Liver (tissue), 9 donors: Measurements from ENCODE around the gene ABCB6. TPM values are rescaled to one million over a fixed set of nuclear protein-coding genes. Genes with fewer than 3 reads are reported as not detected.

Experiments
- DNase-seq: peaks from one replicate; pipeline ENCODE4 v3.0.0-alpha.2; 2017; ENCODE audit warnings: low spot score
- H3K27ac ChIP-seq, 2 donors: one replicate each; pipeline ENCODE4 v1.7.0; 2013; ENCODE audit warnings: inconsistent platforms in 2 of 2, low read length in 2 of 2, control low read depth in 1 of 2, low read depth in 1 of 2, mild to moderate bottlenecking in 1 of 2
- H3K27me3 ChIP-seq, 4 donors: one replicate each; pipeline versions ENCODE4 v1.6.1 to v1.7.0; 2013; ENCODE audit warnings: low read length in 3 of 4, inconsistent platforms in 1 of 4, mild to moderate bottlenecking in 1 of 4, moderate library complexity in 1 of 4; ENCODE audit not compliant: control insufficient read depth in 4 of 4, insufficient read depth in 4 of 4
- H3K36me3 ChIP-seq, 4 donors: one replicate each; pipeline versions ENCODE4 v1.6.1 to v1.7.0; 2013; ENCODE audit warnings: low read length in 3 of 4, mild to moderate bottlenecking in 3 of 4, low read depth in 1 of 4, moderate library complexity in 1 of 4; ENCODE audit not compliant: control insufficient read depth in 4 of 4, insufficient read depth in 3 of 4
- H3K4me1 ChIP-seq, 4 donors: one replicate each; pipeline versions ENCODE4 v1.6.1 to v1.7.0; 2013; ENCODE audit warnings: low read length in 3 of 4, mild to moderate bottlenecking in 3 of 4, moderate library complexity in 1 of 4; ENCODE audit not compliant: control insufficient read depth in 4 of 4, insufficient read depth in 4 of 4
- H3K4me3 ChIP-seq, 3 donors: one replicate each; pipeline versions ENCODE4 v1.6.1 to v1.7.0; 2013; ENCODE audit warnings: low read length in 3 of 3, control low read depth in 1 of 3, low read depth in 1 of 3, mild to moderate bottlenecking in 1 of 3
- H3K9ac ChIP-seq, 2 donors: one replicate each; pipeline ENCODE4 v1.7.0; 2013; ENCODE audit warnings: low read length in 2 of 2, mild to moderate bottlenecking in 2 of 2, moderate library complexity in 2 of 2, control low read depth in 1 of 2, low read depth in 1 of 2
- H3K9me3 ChIP-seq, 4 donors: one replicate each; pipeline versions ENCODE4 v1.6.1 to v1.7.0; 2013; ENCODE audit warnings: low read length in 3 of 4; ENCODE audit not compliant: control insufficient read depth in 4 of 4
- EGR1 ChIP-seq, 2 donors: IDR thresholded peaks; 2 replicates each; pipeline ENCODE4 v1.6.1; 2016 to 2018; ENCODE audit warnings: antibody characterized with exemption in 2 of 2, low read depth in 2 of 2
- FOXA1 ChIP-seq: IDR thresholded peaks from 2 replicates; pipeline ENCODE4 v1.6.1; 2016; ENCODE audit warnings: antibody characterized with exemption
- FOXA2 ChIP-seq: IDR thresholded peaks from 2 replicates; pipeline ENCODE4 v1.6.1; 2016; ENCODE audit warnings: antibody characterized with exemption
- GABPA ChIP-seq, 2 donors: IDR thresholded peaks in 1 of 2; conservative IDR thresholded peaks in 1 of 2; 2 replicates each; pipeline ENCODE4 v1.6.1; 2016; ENCODE audit warnings: antibody characterized with exemption in 2 of 2, mild to moderate bottlenecking in 1 of 2, moderate library complexity in 1 of 2
- HNF4G ChIP-seq: IDR thresholded peaks from 2 replicates; pipeline ENCODE4 v1.6.1; 2016; ENCODE audit warnings: antibody characterized with exemption
- JUND ChIP-seq, 2 donors: IDR thresholded peaks; 2 replicates each; pipeline ENCODE4 v1.6.1; 2016; ENCODE audit warnings: antibody characterized with exemption in 2 of 2
- NR2F2 ChIP-seq: IDR thresholded peaks from 2 replicates; pipeline ENCODE4 v1.6.1; 2016; ENCODE audit warnings: antibody characterized with exemption
- RAD21 ChIP-seq, 2 donors: IDR thresholded peaks; 2 replicates each; pipeline ENCODE4 v1.6.1; 2016; ENCODE audit warnings: antibody characterized with exemption in 2 of 2, mild to moderate bottlenecking in 2 of 2
- RXRA ChIP-seq, 2 donors: IDR thresholded peaks; 2 replicates each; pipeline ENCODE4 v1.6.1; 2017 to 2018; ENCODE audit warnings: antibody characterized with exemption in 2 of 2, mild to moderate bottlenecking in 1 of 2
- SP1 ChIP-seq: IDR thresholded peaks from 2 replicates; pipeline ENCODE4 v1.6.1; 2018; ENCODE audit warnings: antibody characterized with exemption, mild to moderate bottlenecking
- TAF1 ChIP-seq: conservative IDR thresholded peaks from 2 replicates; pipeline ENCODE4 v1.6.1; 2016; ENCODE audit warnings: antibody characterized with exemption, mild to moderate bottlenecking
- YY1 ChIP-seq: IDR thresholded peaks from 2 replicates; pipeline ENCODE4 v1.6.1; 2016; ENCODE audit warnings: antibody characterized with exemption, mild to moderate bottlenecking
- WGBS: extraction: QIAGEN DNeasy Blood & Tissue Kit; methylation state at CpG from one replicate; pipeline ENCODE4 v1.1.7; 2013; 5-methylcytosine and 5-hydroxymethylcytosine counted together
- polyA plus RNA-seq, 2 donors: library from polyadenylated mRNA; stranded (reverse) in 1 of 2; unstranded in 1 of 2; fragments of 200-250 nt in 1 of 2; fragments of >200 nt in 1 of 2; fragmentation: Nextera tagmentation in 1 of 2; extraction: Ambion mirVana in 1 of 2; gene quantifications; one replicate each; pipeline versions ENCODE4 v1.2.1 to v1.2.3, GENCODE V29; 2013 to 2015
- total RNA-seq, 2 donors: library from RNA; depleted of rRNA; stranded (reverse); fragments of >200 nt; gene quantifications; one replicate each; pipeline ENCODE4 v1.2.3, GENCODE V29; 2014
- TF ChIP-seq, protein P1 (sequence below): fragments of 150-350 bp; IDR thresholded peaks from 2 replicates; pipeline ENCODE4 v1.5.1; 2017; ENCODE audit warnings: improper control_type of control experiment, low read depth, low read length; ENCODE audit not compliant: missing input control
- TF ChIP-seq, protein P2 (sequence below): IDR thresholded peaks from 2 replicates; pipeline ENCODE4 v1.6.1; 2016; ENCODE audit warnings: antibody characterized with exemption, mild to moderate bottlenecking
- TF ChIP-seq, protein P3 (sequence below): IDR thresholded peaks from 2 replicates; pipeline ENCODE4 v1.6.1; 2016; ENCODE audit warnings: antibody characterized with exemption
- TF ChIP-seq, protein P4 (sequence below): IDR thresholded peaks from 2 replicates; pipeline ENCODE4 v1.6.1; 2016; ENCODE audit warnings: antibody characterized with exemption
- TF ChIP-seq, protein P5 (sequence below): IDR thresholded peaks from 2 replicates; pipeline ENCODE4 v1.6.1; 2016; ENCODE audit warnings: antibody characterized with exemption
- donor health status: healthy.
- donor health status: healthy.
- donor health status: healthy.
- donor health status: healthy.
- donor health status: healthy.

ABCB6 gene
- total and polyA plus RNA-seq, 4 donors, result 19.0 to 96.1 (median 47.8) TPM

DNA sequence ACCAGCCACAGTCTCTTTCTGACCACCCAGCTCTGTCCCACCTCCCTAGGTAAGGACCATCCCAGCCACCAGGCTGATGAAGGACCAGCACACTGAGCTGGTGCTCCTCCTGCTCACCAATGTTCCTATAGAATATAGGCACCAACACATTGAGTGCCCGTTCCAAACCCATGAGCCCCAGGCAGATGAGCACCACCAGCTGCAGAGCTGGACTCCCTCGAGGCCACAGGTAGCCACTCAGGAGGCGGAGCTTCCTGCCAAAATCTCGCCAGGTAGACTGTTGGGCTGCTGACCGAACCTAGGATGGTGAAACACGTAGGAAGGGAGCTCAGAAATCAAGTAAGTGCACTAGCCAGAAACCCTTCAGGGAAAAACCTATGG lies 2.2 kb downstream of the ABCB6 start:
- no peaks in the 10 kb centered on the region for H3K9me3 ChIP-seq
- H3K4me3 ChIP-seq, result no peak overlapping the region
- 96% methylated on average over 6 of the region's 6 CpGs for WGBS
- no peak overlapping the region for H3K9ac ChIP-seq
- H3K27ac ChIP-seq, result no peak overlapping the region
- peaks cover 5 to 27% (median 19%) of the 10 kb centered on the region in 4 donors for H3K4me1 ChIP-seq
- DNase-seq, result peak; percentile 36
- peaks cover 11 to 35% (median 18%) of the 10 kb centered on the region in 4 donors for H3K36me3 ChIP-seq
- no peak for TF ChIP-seq HNF4G
- no peak for TF ChIP-seq YY1
- no peak for TF ChIP-seq FOXA1
- TF ChIP-seq, protein P1, sequence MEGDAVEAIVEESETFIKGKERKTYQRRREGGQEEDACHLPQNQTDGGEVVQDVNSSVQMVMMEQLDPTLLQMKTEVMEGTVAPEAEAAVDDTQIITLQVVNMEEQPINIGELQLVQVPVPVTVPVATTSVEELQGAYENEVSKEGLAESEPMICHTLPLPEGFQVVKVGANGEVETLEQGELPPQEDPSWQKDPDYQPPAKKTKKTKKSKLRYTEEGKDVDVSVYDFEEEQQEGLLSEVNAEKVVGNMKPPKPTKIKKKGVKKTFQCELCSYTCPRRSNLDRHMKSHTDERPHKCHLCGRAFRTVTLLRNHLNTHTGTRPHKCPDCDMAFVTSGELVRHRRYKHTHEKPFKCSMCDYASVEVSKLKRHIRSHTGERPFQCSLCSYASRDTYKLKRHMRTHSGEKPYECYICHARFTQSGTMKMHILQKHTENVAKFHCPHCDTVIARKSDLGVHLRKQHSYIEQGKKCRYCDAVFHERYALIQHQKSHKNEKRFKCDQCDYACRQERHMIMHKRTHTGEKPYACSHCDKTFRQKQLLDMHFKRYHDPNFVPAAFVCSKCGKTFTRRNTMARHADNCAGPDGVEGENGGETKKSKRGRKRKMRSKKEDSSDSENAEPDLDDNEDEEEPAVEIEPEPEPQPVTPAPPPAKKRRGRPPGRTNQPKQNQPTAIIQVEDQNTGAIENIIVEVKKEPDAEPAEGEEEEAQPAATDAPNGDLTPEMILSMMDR, result no peak
- TF ChIP-seq, protein P2, sequence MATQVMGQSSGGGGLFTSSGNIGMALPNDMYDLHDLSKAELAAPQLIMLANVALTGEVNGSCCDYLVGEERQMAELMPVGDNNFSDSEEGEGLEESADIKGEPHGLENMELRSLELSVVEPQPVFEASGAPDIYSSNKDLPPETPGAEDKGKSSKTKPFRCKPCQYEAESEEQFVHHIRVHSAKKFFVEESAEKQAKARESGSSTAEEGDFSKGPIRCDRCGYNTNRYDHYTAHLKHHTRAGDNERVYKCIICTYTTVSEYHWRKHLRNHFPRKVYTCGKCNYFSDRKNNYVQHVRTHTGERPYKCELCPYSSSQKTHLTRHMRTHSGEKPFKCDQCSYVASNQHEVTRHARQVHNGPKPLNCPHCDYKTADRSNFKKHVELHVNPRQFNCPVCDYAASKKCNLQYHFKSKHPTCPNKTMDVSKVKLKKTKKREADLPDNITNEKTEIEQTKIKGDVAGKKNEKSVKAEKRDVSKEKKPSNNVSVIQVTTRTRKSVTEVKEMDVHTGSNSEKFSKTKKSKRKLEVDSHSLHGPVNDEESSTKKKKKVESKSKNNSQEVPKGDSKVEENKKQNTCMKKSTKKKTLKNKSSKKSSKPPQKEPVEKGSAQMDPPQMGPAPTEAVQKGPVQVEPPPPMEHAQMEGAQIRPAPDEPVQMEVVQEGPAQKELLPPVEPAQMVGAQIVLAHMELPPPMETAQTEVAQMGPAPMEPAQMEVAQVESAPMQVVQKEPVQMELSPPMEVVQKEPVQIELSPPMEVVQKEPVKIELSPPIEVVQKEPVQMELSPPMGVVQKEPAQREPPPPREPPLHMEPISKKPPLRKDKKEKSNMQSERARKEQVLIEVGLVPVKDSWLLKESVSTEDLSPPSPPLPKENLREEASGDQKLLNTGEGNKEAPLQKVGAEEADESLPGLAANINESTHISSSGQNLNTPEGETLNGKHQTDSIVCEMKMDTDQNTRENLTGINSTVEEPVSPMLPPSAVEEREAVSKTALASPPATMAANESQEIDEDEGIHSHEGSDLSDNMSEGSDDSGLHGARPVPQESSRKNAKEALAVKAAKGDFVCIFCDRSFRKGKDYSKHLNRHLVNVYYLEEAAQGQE, result no peak
- no peak for TF ChIP-seq FOXA2
- TF ChIP-seq, protein P3, sequence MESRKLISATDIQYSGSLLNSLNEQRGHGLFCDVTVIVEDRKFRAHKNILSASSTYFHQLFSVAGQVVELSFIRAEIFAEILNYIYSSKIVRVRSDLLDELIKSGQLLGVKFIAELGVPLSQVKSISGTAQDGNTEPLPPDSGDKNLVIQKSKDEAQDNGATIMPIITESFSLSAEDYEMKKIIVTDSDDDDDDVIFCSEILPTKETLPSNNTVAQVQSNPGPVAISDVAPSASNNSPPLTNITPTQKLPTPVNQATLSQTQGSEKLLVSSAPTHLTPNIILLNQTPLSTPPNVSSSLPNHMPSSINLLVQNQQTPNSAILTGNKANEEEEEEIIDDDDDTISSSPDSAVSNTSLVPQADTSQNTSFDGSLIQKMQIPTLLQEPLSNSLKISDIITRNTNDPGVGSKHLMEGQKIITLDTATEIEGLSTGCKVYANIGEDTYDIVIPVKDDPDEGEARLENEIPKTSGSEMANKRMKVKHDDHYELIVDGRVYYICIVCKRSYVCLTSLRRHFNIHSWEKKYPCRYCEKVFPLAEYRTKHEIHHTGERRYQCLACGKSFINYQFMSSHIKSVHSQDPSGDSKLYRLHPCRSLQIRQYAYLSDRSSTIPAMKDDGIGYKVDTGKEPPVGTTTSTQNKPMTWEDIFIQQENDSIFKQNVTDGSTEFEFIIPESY, result no peak
- TF ChIP-seq, protein P4, sequence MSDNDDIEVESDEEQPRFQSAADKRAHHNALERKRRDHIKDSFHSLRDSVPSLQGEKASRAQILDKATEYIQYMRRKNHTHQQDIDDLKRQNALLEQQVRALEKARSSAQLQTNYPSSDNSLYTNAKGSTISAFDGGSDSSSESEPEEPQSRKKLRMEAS, result no peak
- TF ChIP-seq, protein P5, sequence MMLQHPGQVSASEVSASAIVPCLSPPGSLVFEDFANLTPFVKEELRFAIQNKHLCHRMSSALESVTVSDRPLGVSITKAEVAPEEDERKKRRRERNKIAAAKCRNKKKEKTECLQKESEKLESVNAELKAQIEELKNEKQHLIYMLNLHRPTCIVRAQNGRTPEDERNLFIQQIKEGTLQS, result no peak
- TF ChIP-seq SP1, result no peak
- TF ChIP-seq RXRA (IDR thresholded peaks at IDR 0.05), result no peak
- TF ChIP-seq JUND (IDR thresholded peaks at IDR 0.05), result no peak
- no peak for TF ChIP-seq TAF1
- TF ChIP-seq RAD21 (IDR thresholded peaks at IDR 0.05), result no peak
- no peak for TF ChIP-seq NR2F2
- TF ChIP-seq EGR1 (IDR thresholded peaks at IDR 0.05; ENCODE audit: low read depth in 2 of 2), result no peak
- no peak for TF ChIP-seq GABPA (IDR thresholded peaks at IDR 0.05 in 1 of 2, conservative IDR thresholded peaks at IDR 0.05 in 1 of 2)
- no peaks in the 10 kb centered on the region for H3K27me3 ChIP-seq
